Keratinocyte (primary cell): ENCODE measurements around the gene MOB2.
"Not testable (repeated sequence)": the region's sequence is repeated elsewhere in the genome, so short reads cannot be mapped to it uniquely, and the experiment has no call there.

ENCODE experiments used
- EZH2 ChIP-seq: IDR thresholded peaks from one replicate; pipeline ENCODE4 v1.6.1; 2012; ENCODE audit warnings: inconsistent platforms, mild to moderate bottlenecking, low read length, moderate library complexity
- TF ChIP-seq, protein P1 (sequence below), 3 experiments: IDR thresholded peaks in 1 of 3; conservative IDR thresholded peaks in 1 of 3; optimal IDR thresholded peaks in 1 of 3; 2 replicates in 2 of 3; 3 replicates in 1 of 3; pipeline versions ENCODE3 to v1.5.1; 2011; ENCODE audit warnings: low read length in 3 of 3, mild to moderate bottlenecking in 3 of 3, moderate library complexity in 2 of 3, control low read depth in 1 of 3, inconsistent platforms in 1 of 3; ENCODE audit not compliant: insufficient read depth in 2 of 3; ENCODE audit errors: extremely low read depth in 1 of 3

DNA sequence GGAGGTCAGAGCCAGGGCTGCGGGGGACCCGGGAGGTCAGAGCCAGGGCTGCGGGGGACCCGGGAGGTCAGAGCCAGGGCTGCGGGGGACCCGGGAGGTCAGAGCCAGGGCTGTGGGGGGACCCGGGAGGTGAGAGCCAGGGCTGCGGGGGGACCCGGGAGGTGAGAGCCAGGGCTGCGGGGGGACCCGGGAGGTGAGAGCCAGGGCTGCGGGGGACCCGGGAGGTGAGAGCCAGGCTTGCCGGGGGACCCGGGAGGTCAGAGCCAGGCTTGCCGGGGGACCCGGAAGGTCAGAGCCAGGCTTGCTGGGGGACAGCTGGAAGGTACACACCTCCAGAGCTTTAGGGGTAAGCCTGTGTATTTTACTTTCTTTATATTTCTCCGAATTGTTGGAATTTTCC lies 23.8 kb upstream of the MOB2 start:
- TF ChIP-seq, protein P1, sequence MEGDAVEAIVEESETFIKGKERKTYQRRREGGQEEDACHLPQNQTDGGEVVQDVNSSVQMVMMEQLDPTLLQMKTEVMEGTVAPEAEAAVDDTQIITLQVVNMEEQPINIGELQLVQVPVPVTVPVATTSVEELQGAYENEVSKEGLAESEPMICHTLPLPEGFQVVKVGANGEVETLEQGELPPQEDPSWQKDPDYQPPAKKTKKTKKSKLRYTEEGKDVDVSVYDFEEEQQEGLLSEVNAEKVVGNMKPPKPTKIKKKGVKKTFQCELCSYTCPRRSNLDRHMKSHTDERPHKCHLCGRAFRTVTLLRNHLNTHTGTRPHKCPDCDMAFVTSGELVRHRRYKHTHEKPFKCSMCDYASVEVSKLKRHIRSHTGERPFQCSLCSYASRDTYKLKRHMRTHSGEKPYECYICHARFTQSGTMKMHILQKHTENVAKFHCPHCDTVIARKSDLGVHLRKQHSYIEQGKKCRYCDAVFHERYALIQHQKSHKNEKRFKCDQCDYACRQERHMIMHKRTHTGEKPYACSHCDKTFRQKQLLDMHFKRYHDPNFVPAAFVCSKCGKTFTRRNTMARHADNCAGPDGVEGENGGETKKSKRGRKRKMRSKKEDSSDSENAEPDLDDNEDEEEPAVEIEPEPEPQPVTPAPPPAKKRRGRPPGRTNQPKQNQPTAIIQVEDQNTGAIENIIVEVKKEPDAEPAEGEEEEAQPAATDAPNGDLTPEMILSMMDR (optimal IDR thresholded peaks at IDR 0.05 in 1 of 3, IDR thresholded peaks at IDR 0.05 in 1 of 3, conservative IDR thresholded peaks at IDR 0.05 in 1 of 3; ENCODE audit: extremely low read depth in 1 of 3, insufficient read depth in 2 of 3, low read length in 3 of 3): not testable (repeated sequence)
- not testable (repeated sequence) for TF ChIP-seq EZH2
